GM19023 (cell line): ENCODE results near the gene MESD.

Experiments
- ATAC-seq: cut with Tn5 transposase; IDR thresholded peaks from one replicate; pipeline ENCODE4 v1.9.1; 2021; ENCODE audit warnings: mild to moderate bottlenecking, moderate library complexity; ENCODE audit not compliant: unreplicated experiment

The MESD gene

GRCh38 chr15:81015621-81016488 is 26.2 kb upstream of the MESD start:
- no peak for ATAC-seq

- ATAC-seq, result no peak
Observed at GRCh38 chr15:81014446-81015093, 25.0 kb upstream of the MESD start.

- no peak for ATAC-seq
Observed at GRCh38 chr15:81013396-81013929, 23.8 kb upstream of the MESD start.

- ATAC-seq, result no peak
Observed at GRCh38 chr15:81012588-81012987, 23.0 kb upstream of the MESD start.

GRCh38 chr15:81011593-81011992 is 22.0 kb upstream of the MESD start:
- no peak for ATAC-seq

GRCh38 chr15:81010086-81010485 is 20.5 kb upstream of the MESD start:
- no peak for ATAC-seq

GRCh38 chr15:81008312-81008711 is 18.7 kb upstream of the MESD start:
- no peak for ATAC-seq

- ATAC-seq, result no peak
Observed at GRCh38 chr15:81007428-81008064, 17.9 kb upstream of the MESD start.

- ATAC-seq, result no peak
Observed at GRCh38 chr15:81006124-81006523, 16.5 kb upstream of the MESD start.

GRCh38 chr15:81003097-81003350 is 13.4 kb upstream of the MESD start:
- no peak for ATAC-seq

GRCh38 chr15:81002331-81003096 is 12.9 kb upstream of the MESD start:
- ATAC-seq, result no peak

GRCh38 chr15:81002009-81002330 is 12.4 kb upstream of the MESD start:
- ATAC-seq, result no peak

GRCh38 chr15:81001152-81002008 is 11.8 kb upstream of the MESD start:
- peak; percentile 41 for ATAC-seq

GRCh38 chr15:81000624-81001151 is 11.1 kb upstream of the MESD start, which contains the start of gene TLNRD1:
Gene TLNRD1 (plus strand): TSS chr15:81000923. CDS start chr15:81002272, 1,349 bp downstream.
- ATAC-seq, result peak; percentile 59

- no peak for ATAC-seq
Observed at GRCh38 chr15:81000144-81000623, 10.6 kb upstream of the MESD start.

- no peak for ATAC-seq
Observed at GRCh38 chr15:80999623-81000036, 10.0 kb upstream of the MESD start.

GRCh38 chr15:80998251-80998650 is 8.6 kb upstream of the MESD start:
- ATAC-seq, result no peak

- ATAC-seq, result no peak
Observed at GRCh38 chr15:80997692-80998091, 8.1 kb upstream of the MESD start.

GRCh38 chr15:80996247-80996646 is 6.6 kb upstream of the MESD start:
- ATAC-seq, result no peak

- ATAC-seq, result no peak
Observed at GRCh38 chr15:80992441-80992840, 2.8 kb upstream of the MESD start.
